Measurements from ENCODE around the gene ADAM30.

DNA sequence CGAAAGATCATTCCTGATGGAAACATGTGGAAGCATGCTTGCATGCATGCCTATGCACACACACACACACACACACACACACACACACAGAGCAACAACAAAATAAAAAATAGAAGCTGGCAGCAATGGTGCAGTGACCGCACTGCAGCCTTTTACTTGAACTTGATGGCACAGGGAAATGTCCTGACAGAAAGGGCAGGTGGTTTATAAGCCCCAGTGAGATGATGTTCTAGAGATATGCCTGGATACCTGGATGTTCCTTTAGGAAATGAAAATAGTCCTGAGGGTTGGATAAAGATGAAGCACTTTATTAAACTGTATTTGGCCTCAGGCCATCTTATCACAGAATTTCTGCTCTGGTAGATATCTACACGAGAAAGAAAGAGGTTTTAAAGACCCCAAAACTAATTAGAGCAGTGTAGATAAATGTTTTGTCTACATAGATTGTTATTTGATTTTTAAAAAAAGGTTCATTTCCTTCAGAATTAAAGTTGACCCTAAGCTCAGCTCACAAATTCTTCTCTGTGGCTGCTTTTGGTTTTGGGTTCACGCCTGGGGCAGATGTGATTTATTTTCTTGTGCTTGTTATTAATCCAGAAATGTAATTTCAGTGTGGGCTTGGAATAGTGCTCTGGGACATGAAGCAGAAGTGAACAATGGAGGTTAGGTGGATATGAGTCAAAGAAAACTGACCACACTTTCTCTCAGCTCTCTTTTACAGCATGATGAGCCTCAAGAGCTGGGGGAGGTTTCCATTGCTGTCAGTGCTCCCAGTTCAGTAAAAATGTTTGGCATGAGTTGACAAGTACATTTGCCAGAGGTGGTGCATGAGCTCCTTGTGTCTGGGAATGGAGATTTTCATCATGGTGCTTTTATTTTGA is 22.9 kb downstream of the ADAM30 start:
- TF ChIP-seq CTCF (conservative IDR thresholded peaks at IDR 0.05; ENCODE audit: low read length) (no peak), EZH2phosphoT487 (IDR thresholded peaks at IDR 0.05; ENCODE audit: borderline replicate concordance, low read depth, low read length) (no peak)
